Parietal lobe (tissue), 1 donor: ENCODE measurements around the gene POM121L12. TPM values are rescaled to one million over a fixed set of nuclear protein-coding genes. Genes with fewer than 3 reads are reported as not detected.

Experiments
- total RNA-seq: library from RNA; depleted of rRNA; stranded (reverse); fragments of >200 nt; gene quantifications from one replicate; pipeline ENCODE4 v1.2.3, GENCODE V29; 2014

Gene POM121L12
- total RNA-seq = not detected

DNA sequence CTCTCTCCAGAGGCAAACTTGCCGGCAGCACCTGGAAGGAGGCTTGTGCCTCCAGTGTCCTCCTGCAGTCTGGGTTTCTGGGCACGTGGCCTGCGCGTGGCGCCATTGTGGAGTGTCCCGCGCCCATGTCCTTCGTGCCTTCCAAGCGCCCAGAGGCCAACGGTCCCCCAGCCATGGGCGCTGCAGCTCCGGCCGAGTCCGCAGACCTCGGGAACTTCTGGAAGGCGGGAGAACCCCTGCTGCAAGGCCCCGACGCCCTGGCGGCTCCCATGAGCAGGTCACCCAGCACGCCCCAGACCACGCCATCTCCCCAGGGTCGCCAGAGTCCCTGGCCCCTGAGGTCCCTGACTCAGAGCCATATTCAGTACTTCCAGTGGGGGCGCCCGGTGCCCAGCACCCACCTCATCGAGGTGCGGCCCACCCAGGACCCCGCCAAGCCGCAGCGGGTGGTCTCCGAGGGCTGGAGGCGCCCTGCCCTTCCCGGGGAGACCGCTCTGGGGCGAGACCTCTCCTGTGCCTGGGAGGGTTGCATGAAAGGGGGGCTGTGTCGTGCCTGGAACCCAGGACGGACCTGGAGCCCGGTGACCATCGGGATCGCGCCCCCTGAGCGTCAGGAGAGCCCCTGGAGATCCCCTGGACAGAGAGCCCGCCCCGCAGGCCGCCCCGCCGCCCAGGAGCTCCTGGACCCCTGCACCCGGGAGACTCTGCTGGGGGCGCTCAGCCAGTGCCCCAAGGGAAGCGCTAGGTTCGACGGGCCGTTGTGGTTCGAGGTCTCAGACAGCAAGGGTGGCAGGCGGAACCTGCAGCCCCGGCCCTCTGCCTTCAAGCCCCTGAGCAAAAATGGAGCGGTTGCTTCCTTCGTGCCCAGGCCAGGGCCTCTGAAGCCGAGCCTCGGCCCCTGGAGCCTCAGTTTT is at the start of gene POM121L12:
POM121L12 (plus strand) TSS at position 135 of the 914 bp plus-strand sequence; CDS start at position 174, 39 bp downstream.

